HepG2 (cell line): ENCODE measurements around the gene RHBG.

Experiments used
- KDM1A ChIP-seq: IDR thresholded peaks from 2 replicates; pipeline ENCODE4 v1.6.1; 2016; ENCODE audit warnings: missing compliant biosample characterization
- KLF13 ChIP-seq: sonication (generic); formaldehyde crosslinking; IDR thresholded peaks from 2 replicates; pipeline ENCODE4 v1.4.0; 2020; ENCODE audit warnings: mild to moderate bottlenecking, missing genetic modification reagents
- MAFF ChIP-seq: IDR thresholded peaks from 2 replicates; pipeline ENCODE4 v1.6.1; 2011; ENCODE audit warnings: low read depth, low read length, improper control_type of control experiment
- MIER3 ChIP-seq: IDR thresholded peaks from 2 replicates; pipeline ENCODE4 v1.6.1; 2016; ENCODE audit warnings: missing compliant biosample characterization, borderline replicate concordance
- POLR2A ChIP-seq, 2 experiments: IDR thresholded peaks; 2 replicates each; pipeline ENCODE4 v1.6.1; 2011; ENCODE audit warnings: low read depth in 2 of 2, low read length in 2 of 2, mild to moderate bottlenecking in 1 of 2, moderate library complexity in 1 of 2; ENCODE audit not compliant: insufficient read depth in 1 of 2
- ZBTB1 ChIP-seq: sonication (generic); formaldehyde crosslinking; IDR thresholded peaks from 2 replicates; pipeline ENCODE4 v1.4.0; 2020; ENCODE audit warnings: missing genetic modification reagents, borderline replicate concordance
- ZFP36 ChIP-seq: fragments of 150-350 bp; IDR thresholded peaks from 2 replicates; pipeline ENCODE4 v1.6.1; 2018; ENCODE audit warnings: borderline replicate concordance, low read length, low read depth; ENCODE audit not compliant: partially characterized antibody
- ZFP37 ChIP-seq: sonication (generic); formaldehyde crosslinking; IDR thresholded peaks from 2 replicates; pipeline ENCODE4 v1.4.0; 2020; ENCODE audit warnings: missing genetic modification reagents, borderline replicate concordance
- ZFX ChIP-seq: sonication (generic); formaldehyde crosslinking; IDR thresholded peaks from 2 replicates; pipeline ENCODE4 v1.4.0; 2020; ENCODE audit warnings: mild to moderate bottlenecking, low read depth, missing genetic modification reagents, moderate library complexity
- ZNF253 ChIP-seq: sonication (generic); formaldehyde crosslinking; IDR thresholded peaks from 2 replicates; pipeline ENCODE4 v1.8.0; 2022; ENCODE audit warnings: mild to moderate bottlenecking, missing genetic modification reagents, borderline replicate concordance
- TF ChIP-seq, protein P1 (sequence below): sonication (generic); formaldehyde crosslinking; conservative IDR thresholded peaks from 2 replicates; pipeline ENCODE4 v1.4.0; 2020; ENCODE audit warnings: missing genetic modification reagents
- TF ChIP-seq, protein P2 (sequence below): sonication (generic); formaldehyde crosslinking; conservative IDR thresholded peaks from 2 replicates; pipeline ENCODE4 v1.4.0; 2020; ENCODE audit warnings: missing genetic modification reagents

DNA sequence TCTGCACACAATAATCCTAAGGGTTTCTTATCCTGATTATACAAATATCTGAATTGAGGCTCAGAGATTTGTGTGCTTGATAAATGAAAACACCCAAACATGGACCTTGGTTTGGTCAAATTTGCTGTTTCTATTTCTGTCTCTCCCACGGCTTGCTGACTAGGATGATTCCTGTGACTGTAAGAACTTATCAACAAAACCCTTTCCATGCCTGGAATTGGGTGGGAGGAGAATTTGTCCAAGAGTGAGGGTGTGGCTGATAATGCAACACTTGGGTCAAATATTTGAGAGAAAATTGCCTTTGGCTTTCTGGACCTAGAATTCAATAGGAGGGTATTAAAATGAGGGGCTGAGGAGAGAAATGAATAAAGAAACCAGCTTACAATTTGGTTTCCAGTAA lies 48.0 kb downstream of the RHBG start:
- TF ChIP-seq ZFP36 (no peak), MIER3 (CRISPR knock-in tag) (no peak), ZNF253 (CRISPR knock-in tag) (no peak), MAFF (no peak), KDM1A (no peak), POLR2A (IDR thresholded peaks at IDR 0.05; ENCODE audit: insufficient read depth in 1 of 2, low read depth in 2 of 2, low read length in 2 of 2) (no peak), ZFP37 (CRISPR knock-in tag) (no peak), ZBTB1 (no peak), KLF13 (CRISPR knock-in tag) (no peak), ZFX (CRISPR knock-in tag) (no peak)
- TF ChIP-seq, protein P1, sequence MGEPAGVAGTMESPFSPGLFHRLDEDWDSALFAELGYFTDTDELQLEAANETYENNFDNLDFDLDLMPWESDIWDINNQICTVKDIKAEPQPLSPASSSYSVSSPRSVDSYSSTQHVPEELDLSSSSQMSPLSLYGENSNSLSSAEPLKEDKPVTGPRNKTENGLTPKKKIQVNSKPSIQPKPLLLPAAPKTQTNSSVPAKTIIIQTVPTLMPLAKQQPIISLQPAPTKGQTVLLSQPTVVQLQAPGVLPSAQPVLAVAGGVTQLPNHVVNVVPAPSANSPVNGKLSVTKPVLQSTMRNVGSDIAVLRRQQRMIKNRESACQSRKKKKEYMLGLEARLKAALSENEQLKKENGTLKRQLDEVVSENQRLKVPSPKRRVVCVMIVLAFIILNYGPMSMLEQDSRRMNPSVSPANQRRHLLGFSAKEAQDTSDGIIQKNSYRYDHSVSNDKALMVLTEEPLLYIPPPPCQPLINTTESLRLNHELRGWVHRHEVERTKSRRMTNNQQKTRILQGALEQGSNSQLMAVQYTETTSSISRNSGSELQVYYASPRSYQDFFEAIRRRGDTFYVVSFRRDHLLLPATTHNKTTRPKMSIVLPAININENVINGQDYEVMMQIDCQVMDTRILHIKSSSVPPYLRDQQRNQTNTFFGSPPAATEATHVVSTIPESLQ (CRISPR knock-in tag), result no peak
- TF ChIP-seq, protein P2, sequence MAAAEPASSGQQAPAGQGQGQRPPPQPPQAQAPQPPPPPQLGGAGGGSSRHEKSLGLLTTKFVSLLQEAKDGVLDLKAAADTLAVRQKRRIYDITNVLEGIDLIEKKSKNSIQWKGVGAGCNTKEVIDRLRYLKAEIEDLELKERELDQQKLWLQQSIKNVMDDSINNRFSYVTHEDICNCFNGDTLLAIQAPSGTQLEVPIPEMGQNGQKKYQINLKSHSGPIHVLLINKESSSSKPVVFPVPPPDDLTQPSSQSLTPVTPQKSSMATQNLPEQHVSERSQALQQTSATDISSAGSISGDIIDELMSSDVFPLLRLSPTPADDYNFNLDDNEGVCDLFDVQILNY (CRISPR knock-in tag), result no peak
